Peyer's patch (tissue), 4 donors: Measurements from ENCODE around the gene TEKTIP1.

Experiments used
- CTCF ChIP-seq, 6 experiments: fragments of 450-650 bp in 4 of 6; fragments of 200-600 bp in 2 of 6; sonication (generic) in 1 of 6; IDR thresholded peaks; one replicate each; pipeline ENCODE4 v1.5.1; 2017 to 2019; ENCODE audit warnings: antibody characterized with exemption in 6 of 6, mild to moderate bottlenecking in 3 of 6, moderate library complexity in 1 of 6
- POLR2A ChIP-seq, 2 donors: fragments of 450-650 bp; IDR thresholded peaks; one replicate each; pipeline ENCODE4 v1.5.1; 2017; ENCODE audit warnings: antibody characterized with exemption in 2 of 2, mild to moderate bottlenecking in 2 of 2, moderate library complexity in 2 of 2

GRCh38 chr19:3506384-3507340, 32.3 kb upstream of the TEKTIP1 start:
- no peak for TF ChIP-seq POLR2A (IDR thresholded peaks at IDR 0.05)
- TF ChIP-seq CTCF (IDR thresholded peaks at IDR 0.05): no peak
